GM23338 (cell line): ENCODE data around the gene MRPS15.

Source experiments
- EZH2 ChIP-seq: fragments of 200-600 bp; sonication (generic); IDR thresholded peaks from one replicate; pipeline ENCODE4 v1.8.0; 2017; ENCODE audit warnings: antibody characterized with exemption, mild to moderate bottlenecking, low read depth; ENCODE audit not compliant: unreplicated experiment
- TF ChIP-seq, protein P1 (sequence below), 2 experiments: fragments of 200-600 bp in 1 of 2; sonication (generic) in 1 of 2; conservative IDR thresholded peaks; 2 replicates each; pipeline versions ENCODE4 v1.5.1 to v1.6.1; 2016 to 2017; ENCODE audit warnings: antibody characterized with exemption in 2 of 2, low read depth in 2 of 2, mild to moderate bottlenecking in 2 of 2, moderate library complexity in 1 of 2
- TF ChIP-seq, protein P2 (sequence below): IDR thresholded peaks from one replicate; pipeline ENCODE4 v1.6.1; 2018; ENCODE audit warnings: antibody characterized with exemption; ENCODE audit not compliant: unreplicated experiment

DNA sequence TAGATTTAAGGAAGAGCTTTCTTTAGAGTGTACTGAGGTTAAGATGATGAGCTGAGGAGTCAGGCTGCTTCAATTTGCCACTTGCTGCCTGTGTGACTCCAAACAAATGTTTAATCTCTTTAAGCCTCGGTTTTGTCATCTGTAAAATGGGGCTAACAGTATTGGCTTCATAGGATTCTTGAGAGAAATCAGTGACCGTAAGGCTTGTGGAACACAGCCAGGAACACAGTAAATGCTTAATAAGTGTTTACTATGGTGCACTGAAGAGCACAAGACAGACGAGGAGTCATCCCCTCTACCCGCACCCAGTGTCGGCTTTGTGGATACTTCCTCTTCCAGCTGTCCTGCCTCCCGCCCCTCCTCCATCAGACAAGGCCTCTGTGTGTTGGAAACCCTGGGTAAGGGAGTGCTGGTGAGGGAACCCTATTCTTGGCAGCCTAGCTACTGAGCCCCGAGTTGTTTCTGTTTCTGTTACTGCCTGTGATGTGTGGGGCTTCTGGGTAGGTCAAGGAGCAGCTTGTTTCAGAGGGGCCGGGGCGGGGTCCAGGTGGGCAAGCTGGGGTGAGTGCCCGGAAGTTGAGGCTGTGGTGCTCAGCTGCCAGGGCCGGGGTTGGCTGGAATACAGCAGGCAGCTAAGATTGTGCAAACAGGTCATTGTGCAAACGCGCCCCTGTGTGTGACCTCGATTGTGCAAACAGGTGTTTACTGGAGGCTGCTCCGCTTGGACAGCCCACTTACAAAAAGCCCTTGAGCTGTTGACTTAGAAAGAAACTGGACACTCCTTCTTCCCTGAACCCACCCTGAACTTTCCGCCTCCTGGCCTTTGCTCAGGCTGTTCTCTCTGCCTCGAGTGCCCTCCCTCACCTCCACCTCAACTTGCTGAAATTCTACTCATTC is 22.5 kb upstream of the MRPS15 start:
- TF ChIP-seq, protein P1, sequence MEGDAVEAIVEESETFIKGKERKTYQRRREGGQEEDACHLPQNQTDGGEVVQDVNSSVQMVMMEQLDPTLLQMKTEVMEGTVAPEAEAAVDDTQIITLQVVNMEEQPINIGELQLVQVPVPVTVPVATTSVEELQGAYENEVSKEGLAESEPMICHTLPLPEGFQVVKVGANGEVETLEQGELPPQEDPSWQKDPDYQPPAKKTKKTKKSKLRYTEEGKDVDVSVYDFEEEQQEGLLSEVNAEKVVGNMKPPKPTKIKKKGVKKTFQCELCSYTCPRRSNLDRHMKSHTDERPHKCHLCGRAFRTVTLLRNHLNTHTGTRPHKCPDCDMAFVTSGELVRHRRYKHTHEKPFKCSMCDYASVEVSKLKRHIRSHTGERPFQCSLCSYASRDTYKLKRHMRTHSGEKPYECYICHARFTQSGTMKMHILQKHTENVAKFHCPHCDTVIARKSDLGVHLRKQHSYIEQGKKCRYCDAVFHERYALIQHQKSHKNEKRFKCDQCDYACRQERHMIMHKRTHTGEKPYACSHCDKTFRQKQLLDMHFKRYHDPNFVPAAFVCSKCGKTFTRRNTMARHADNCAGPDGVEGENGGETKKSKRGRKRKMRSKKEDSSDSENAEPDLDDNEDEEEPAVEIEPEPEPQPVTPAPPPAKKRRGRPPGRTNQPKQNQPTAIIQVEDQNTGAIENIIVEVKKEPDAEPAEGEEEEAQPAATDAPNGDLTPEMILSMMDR (conservative IDR thresholded peaks at IDR 0.05; ENCODE audit: low read depth in 2 of 2), result no peak
- no peak for TF ChIP-seq EZH2
- TF ChIP-seq, protein P2, sequence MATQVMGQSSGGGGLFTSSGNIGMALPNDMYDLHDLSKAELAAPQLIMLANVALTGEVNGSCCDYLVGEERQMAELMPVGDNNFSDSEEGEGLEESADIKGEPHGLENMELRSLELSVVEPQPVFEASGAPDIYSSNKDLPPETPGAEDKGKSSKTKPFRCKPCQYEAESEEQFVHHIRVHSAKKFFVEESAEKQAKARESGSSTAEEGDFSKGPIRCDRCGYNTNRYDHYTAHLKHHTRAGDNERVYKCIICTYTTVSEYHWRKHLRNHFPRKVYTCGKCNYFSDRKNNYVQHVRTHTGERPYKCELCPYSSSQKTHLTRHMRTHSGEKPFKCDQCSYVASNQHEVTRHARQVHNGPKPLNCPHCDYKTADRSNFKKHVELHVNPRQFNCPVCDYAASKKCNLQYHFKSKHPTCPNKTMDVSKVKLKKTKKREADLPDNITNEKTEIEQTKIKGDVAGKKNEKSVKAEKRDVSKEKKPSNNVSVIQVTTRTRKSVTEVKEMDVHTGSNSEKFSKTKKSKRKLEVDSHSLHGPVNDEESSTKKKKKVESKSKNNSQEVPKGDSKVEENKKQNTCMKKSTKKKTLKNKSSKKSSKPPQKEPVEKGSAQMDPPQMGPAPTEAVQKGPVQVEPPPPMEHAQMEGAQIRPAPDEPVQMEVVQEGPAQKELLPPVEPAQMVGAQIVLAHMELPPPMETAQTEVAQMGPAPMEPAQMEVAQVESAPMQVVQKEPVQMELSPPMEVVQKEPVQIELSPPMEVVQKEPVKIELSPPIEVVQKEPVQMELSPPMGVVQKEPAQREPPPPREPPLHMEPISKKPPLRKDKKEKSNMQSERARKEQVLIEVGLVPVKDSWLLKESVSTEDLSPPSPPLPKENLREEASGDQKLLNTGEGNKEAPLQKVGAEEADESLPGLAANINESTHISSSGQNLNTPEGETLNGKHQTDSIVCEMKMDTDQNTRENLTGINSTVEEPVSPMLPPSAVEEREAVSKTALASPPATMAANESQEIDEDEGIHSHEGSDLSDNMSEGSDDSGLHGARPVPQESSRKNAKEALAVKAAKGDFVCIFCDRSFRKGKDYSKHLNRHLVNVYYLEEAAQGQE, result no peak
